A673 (cell line): Measurements from ENCODE around the gene DPP10. TPM values are rescaled to one million over a fixed set of nuclear protein-coding genes. Genes with fewer than 3 reads are reported as not detected.

Experiments
- BruUV-seq: library from RNA; stranded (reverse); fragments of 400-500 nt; replicated peaks from 2 replicates; lab custom pipeline; 2021; lab: Mats Ljungman, UMichigan
- CTCF ChIA-PET: fragments of 300-600 bp; sonication (Branson Sonifier 250); formaldehyde crosslinking; loops from one replicate; lab custom pipeline; 2022; ENCODE audit warnings: antibody characterized with exemption; lab: Charles Lee
- POLR2A ChIA-PET: fragments of 300-600 bp; sonication (Branson Sonifier 250); formaldehyde crosslinking; loops from one replicate; lab custom pipeline; 2022; ENCODE audit warnings: antibody characterized with exemption; ENCODE audit not compliant: low non-redundant PET; lab: Charles Lee
- DNase-seq: peaks from one replicate; pipeline ENCODE4 v3.0.0-alpha.2; 2015; ENCODE audit warnings: low spot score
- H3K27ac ChIP-seq: fragments of 200-600 bp; sonication (generic); 2 replicates; pipeline ENCODE4 v1.5.1; 2016; ENCODE audit warnings: mixed run types, low read depth, mild to moderate bottlenecking, mixed read lengths, antibody characterized with exemption, low read length; ENCODE audit not compliant: poor library complexity, severe bottlenecking
- H3K27me3 ChIP-seq: fragments of 200-600 bp; sonication (generic); replicated peaks from 2 replicates; pipeline ENCODE4 v1.6.1; 2017; ENCODE audit warnings: mixed run types, low read depth, mild to moderate bottlenecking, mixed read lengths, antibody characterized with exemption, low read length; ENCODE audit not compliant: insufficient read depth, poor library complexity
- H3K36me3 ChIP-seq: fragments of 200-600 bp; sonication (generic); 2 replicates; pipeline ENCODE4 v1.6.1; 2016; ENCODE audit warnings: mixed run types, mild to moderate bottlenecking, mixed read lengths, antibody characterized with exemption, low read length; ENCODE audit not compliant: insufficient read depth, poor library complexity, severe bottlenecking
- H3K4me1 ChIP-seq: fragments of 200-600 bp; sonication (generic); 2 replicates; pipeline ENCODE4 v1.6.1; 2017; ENCODE audit warnings: mixed run types, mild to moderate bottlenecking, mixed read lengths, antibody characterized with exemption, low read length; ENCODE audit not compliant: insufficient read depth, poor library complexity, severe bottlenecking
- H3K4me3 ChIP-seq: fragments of 200-600 bp; sonication (generic); 2 replicates; pipeline ENCODE4 v1.5.1; 2016; ENCODE audit warnings: low read depth, mixed run types, mild to moderate bottlenecking, mixed read lengths, low read length; ENCODE audit not compliant: poor library complexity, severe bottlenecking
- H3K9me3 ChIP-seq: fragments of 200-600 bp; sonication (generic); 2 replicates; pipeline ENCODE4 v1.6.1; 2016; ENCODE audit warnings: mixed run types, low read depth, mild to moderate bottlenecking, mixed read lengths, antibody characterized with exemption, low read length; ENCODE audit not compliant: poor library complexity, severe bottlenecking
- EZH2 ChIP-seq: fragments of 200-600 bp; sonication (generic); IDR thresholded peaks from 2 replicates; pipeline ENCODE4 v1.6.1; 2017; ENCODE audit warnings: borderline replicate concordance, low read depth, mild to moderate bottlenecking, mixed read lengths, antibody characterized with exemption, low read length; ENCODE audit not compliant: poor library complexity, severe bottlenecking
- intact Hi-C: fragments of 100-400 bp; cut with micrococcal nuclease; formaldehyde crosslinking; loops from one replicate; pipeline ENCODE4 v1.10.0; 2022; ENCODE audit not compliant: unreplicated experiment
- total RNA-seq: library from RNA; stranded (reverse); gene quantifications from 2 replicates; pipeline ENCODE4 v1.2.3, GENCODE V29; 2021
- TF ChIP-seq, protein P1 (sequence below): fragments of 300-800, 200-600 bp; sonication (generic); conservative IDR thresholded peaks from 2 replicates; pipeline ENCODE4 v1.5.1; 2017; ENCODE audit warnings: low read depth, mild to moderate bottlenecking, antibody characterized with exemption, low read length, moderate library complexity, mixed read lengths

The DPP10 gene
- total RNA-seq, 1 experiment from 2014 or later: not detected

DNA sequence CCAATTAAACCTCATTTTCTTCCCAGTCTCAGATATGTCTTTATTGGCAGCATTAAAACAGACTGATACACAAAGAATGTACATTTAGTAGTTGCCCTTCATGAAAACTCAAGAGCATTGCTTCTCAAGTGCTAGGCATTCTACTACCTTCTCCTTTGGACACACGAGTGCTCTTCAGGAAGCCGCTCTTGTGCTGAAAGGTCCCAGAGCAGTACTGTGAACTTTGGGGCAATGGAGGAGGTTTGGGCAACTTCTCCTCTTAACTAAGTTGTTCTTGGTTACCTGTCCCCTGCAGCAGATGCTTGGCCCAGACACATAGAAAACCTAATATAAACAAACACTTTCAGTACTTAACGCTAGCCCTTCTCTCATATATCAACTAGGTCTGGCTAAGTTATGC is 362.8 kb downstream of the DPP10 start:
- CTCF ChIA-PET: no interaction called here

DNA sequence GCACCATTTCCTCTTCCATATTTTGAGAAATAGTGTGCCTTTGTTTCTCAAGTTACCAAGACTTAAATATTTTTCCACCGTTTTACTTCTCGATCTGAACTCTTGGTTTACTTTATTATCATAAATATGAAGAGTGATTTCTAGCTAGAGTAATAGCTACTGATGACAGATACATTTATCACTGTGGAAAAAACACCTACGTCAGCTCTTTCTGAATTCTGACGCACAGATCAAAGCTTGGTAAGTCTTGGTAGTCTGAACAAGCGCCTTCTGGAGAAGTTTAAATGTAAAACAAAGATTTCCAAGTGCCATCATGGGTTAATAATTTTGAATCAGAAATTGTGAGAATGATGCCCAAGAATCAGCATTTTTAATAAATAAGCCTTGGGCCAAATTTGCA is 367.7 kb downstream of the DPP10 start:
- Histone ChIP-seq H3K27me3 (no peaks in the 10 kb centered on the region), H3K36me3 (no peaks in the 10 kb centered on the region), H3K4me1 (no peaks in the 10 kb centered on the region), H3K9me3 (peaks cover 6% of the 10 kb centered on the region), H3K27ac (no peak overlapping the region), H3K4me3 (no peak overlapping the region)
- no peak for DNase-seq
- CTCF ChIA-PET: no interaction called here
- intact Hi-C loops: no loop called here
- no TSS peak for BruUV-seq
- POLR2A ChIA-PET: no interaction called here
- TF ChIP-seq, protein P1, sequence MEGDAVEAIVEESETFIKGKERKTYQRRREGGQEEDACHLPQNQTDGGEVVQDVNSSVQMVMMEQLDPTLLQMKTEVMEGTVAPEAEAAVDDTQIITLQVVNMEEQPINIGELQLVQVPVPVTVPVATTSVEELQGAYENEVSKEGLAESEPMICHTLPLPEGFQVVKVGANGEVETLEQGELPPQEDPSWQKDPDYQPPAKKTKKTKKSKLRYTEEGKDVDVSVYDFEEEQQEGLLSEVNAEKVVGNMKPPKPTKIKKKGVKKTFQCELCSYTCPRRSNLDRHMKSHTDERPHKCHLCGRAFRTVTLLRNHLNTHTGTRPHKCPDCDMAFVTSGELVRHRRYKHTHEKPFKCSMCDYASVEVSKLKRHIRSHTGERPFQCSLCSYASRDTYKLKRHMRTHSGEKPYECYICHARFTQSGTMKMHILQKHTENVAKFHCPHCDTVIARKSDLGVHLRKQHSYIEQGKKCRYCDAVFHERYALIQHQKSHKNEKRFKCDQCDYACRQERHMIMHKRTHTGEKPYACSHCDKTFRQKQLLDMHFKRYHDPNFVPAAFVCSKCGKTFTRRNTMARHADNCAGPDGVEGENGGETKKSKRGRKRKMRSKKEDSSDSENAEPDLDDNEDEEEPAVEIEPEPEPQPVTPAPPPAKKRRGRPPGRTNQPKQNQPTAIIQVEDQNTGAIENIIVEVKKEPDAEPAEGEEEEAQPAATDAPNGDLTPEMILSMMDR: no peak
- no peak for TF ChIP-seq EZH2

More for the DNA sequence above, 362.8 kb downstream of the DPP10 start:
- BruUV-seq: no TSS peak
- Histone ChIP-seq H3K27ac (no peak overlapping the region), H3K27me3 (no peaks in the 10 kb centered on the region), H3K4me1 (no peaks in the 10 kb centered on the region), H3K9me3 (peaks cover 6% of the 10 kb centered on the region), H3K36me3 (no peaks in the 10 kb centered on the region), H3K4me3 (no peak overlapping the region)
- TF ChIP-seq, protein P1: no peak
- TF ChIP-seq EZH2: no peak
- intact Hi-C loops: no loop called here
- no peak for DNase-seq
- POLR2A ChIA-PET: no interaction called here

DNA sequence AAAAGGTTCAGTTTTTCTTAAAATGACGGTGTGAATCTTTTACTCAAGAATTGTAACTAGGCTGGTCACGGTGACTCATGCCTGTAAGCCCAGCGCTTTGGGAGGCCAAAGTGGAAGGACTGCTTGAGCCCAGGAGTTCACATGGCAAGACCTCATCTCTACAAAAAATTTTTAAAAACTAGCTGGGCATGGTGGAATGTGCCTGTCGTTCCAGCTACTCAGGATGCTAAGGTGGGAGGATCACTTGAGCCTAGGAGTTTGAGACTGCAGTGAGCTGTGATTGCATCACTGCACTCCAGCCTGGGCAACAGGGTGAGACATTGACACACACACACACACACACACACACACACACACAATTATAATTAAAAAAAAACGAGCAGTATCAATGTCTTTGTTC is 369.8 kb downstream of the DPP10 start:
- Histone ChIP-seq H3K27me3 (no peaks in the 10 kb centered on the region), H3K4me1 (no peaks in the 10 kb centered on the region), H3K4me3 (no peak overlapping the region), H3K9me3 (no peaks in the 10 kb centered on the region), H3K27ac (no peak overlapping the region), H3K36me3 (no peaks in the 10 kb centered on the region)
- intact Hi-C loops: no loop called here
- ChIA-PET CTCF (no interaction called here), POLR2A (no interaction called here)
- no peak for DNase-seq
- BruUV-seq: no TSS peak
- TF ChIP-seq EZH2: no peak
- TF ChIP-seq, protein P1: no peak
